ENCODE measurements around the gene SFTPB.

The SFTPB gene

DNA sequence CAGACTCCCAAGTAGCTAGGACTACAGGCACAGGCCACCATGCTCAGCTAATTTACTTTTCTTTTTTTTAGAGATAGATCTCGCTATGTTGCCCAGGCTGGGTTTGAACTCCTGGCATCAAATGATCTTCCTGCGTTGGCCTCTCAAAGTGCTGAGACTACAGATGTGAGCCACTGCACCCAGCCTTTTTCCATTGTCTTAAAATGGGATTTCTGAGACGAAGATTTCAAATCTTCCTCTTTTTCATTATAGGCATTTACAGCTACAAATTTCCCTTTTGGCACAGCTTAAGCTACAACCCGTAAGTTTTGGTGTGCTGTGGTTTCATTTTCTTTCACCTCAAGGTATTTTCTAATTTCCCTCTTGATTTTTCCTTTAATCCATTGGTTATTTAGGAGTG, 34.8 kb upstream of the SFTPB start:
- 84 to 97% methylated on average over 2 to 3 of the region's 4 CpGs for WGBS, 2 experiments (ENCODE audit: insufficient coverage in 2 of 2)
- peaks cover 23% of the 10 kb centered on the region for H3K4me1 ChIP-seq (ENCODE audit: control insufficient read depth, insufficient read depth, low read length, poor library complexity, severe bottlenecking)
- no peaks in the 10 kb centered on the region for H3K9me3 ChIP-seq (ENCODE audit: control insufficient read depth, low read length)
- no peak overlapping the region for H3K27ac ChIP-seq (ENCODE audit: low read depth, low read length, severe bottlenecking)
- no peaks in the 10 kb centered on the region for H3K36me3 ChIP-seq (ENCODE audit: control insufficient read depth, insufficient read depth, low read length)
- no peak overlapping the region for H3K4me3 ChIP-seq (ENCODE audit: extremely low read depth, insufficient read depth, low read length, poor library complexity, severe bottlenecking)

DNA sequence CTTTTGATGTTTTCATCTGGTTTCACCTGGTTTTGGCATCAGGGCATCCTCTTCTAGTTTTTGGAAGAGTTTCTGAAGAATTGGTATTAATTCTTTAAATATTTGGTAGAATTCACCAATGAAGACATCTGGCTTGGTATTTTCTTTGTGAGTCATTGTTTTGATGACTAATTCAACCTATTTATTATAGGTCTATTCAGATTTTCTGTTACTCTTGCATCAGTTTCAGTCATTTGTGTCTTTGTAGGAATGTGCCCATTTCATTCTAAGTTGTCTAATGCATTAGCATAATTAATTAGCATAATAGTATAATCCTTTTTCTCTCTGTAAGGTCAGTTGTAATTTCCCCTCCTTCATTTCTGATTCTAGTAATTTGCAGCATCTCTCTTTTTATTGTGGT, 34.2 kb upstream of the SFTPB start:
- no peaks in the 10 kb centered on the region for H3K9me3 ChIP-seq (ENCODE audit: control insufficient read depth, low read length)
- no peak overlapping the region for H3K27ac ChIP-seq (ENCODE audit: low read depth, low read length, severe bottlenecking)
- H3K4me1 ChIP-seq (ENCODE audit: control insufficient read depth, insufficient read depth, low read length, poor library complexity, severe bottlenecking): peaks cover 23% of the 10 kb centered on the region
- H3K36me3 ChIP-seq (ENCODE audit: control insufficient read depth, insufficient read depth, low read length): no peaks in the 10 kb centered on the region
- H3K4me3 ChIP-seq (ENCODE audit: extremely low read depth, insufficient read depth, low read length, poor library complexity, severe bottlenecking): no peak overlapping the region

DNA sequence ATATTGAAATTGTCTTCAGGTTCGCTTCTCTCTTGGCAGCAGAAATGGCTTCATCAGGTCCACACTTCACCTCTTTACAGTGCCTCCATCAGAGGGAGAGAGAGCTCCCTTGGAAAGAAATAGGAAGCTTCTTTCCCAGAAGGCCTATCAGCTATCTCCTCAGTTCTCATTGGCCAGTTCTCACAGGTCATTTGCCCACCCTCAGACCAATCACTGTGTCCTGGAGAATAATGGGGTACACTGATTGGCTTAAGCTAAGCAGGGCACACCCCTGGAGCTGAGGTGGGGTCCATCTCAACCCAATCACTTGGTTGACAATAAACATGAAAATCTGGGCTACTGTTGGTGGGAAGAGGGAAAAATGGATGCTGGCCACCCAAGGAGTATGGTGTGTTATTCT, 31.3 kb upstream of the SFTPB start:
- Histone ChIP-seq H3K36me3 (ENCODE audit: control insufficient read depth, insufficient read depth, low read length) (no peaks in the 10 kb centered on the region), H3K4me3 (ENCODE audit: extremely low read depth, insufficient read depth, low read length, poor library complexity, severe bottlenecking) (no peak overlapping the region), H3K27ac (ENCODE audit: low read depth, low read length, severe bottlenecking) (no peak overlapping the region), H3K9me3 (ENCODE audit: control insufficient read depth, low read length) (no peaks in the 10 kb centered on the region), H3K4me1 (ENCODE audit: control insufficient read depth, insufficient read depth, low read length, poor library complexity, severe bottlenecking) (peaks cover 10% of the 10 kb centered on the region)
- WGBS, 2 experiments (ENCODE audit: insufficient coverage in 2 of 2): no CpG with 5 or more reads among the region's 1 CpG

DNA sequence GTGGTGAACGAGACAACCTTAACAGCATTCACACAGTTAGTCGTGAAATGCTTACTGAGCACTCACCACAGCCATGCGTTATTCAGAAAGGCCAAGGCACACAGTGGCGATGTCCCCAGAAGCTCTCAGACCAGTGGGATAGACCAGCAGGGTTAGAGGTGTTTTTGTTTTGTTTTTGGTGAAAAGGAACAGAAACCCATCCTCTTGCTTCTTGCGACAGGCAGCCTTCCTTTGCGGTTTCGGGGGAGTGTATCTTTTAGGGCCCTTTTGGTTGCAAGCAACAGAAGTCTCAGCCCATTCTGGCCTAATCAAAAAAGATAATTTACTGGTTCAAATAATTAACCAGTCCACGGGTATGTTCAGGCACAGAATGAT, 30.9 kb upstream of the SFTPB start:
- Histone ChIP-seq H3K9me3 (ENCODE audit: control insufficient read depth, low read length) (no peaks in the 10 kb centered on the region), H3K4me3 (ENCODE audit: extremely low read depth, insufficient read depth, low read length, poor library complexity, severe bottlenecking) (no peak overlapping the region), H3K36me3 (ENCODE audit: control insufficient read depth, insufficient read depth, low read length) (no peaks in the 10 kb centered on the region), H3K27ac (ENCODE audit: low read depth, low read length, severe bottlenecking) (no peak overlapping the region), H3K4me1 (ENCODE audit: control insufficient read depth, insufficient read depth, low read length, poor library complexity, severe bottlenecking) (peaks cover 10% of the 10 kb centered on the region)
- 85 to 86% methylated on average over 6 to 7 of the region's 8 CpGs for WGBS, 2 experiments (ENCODE audit: insufficient coverage in 2 of 2)

DNA sequence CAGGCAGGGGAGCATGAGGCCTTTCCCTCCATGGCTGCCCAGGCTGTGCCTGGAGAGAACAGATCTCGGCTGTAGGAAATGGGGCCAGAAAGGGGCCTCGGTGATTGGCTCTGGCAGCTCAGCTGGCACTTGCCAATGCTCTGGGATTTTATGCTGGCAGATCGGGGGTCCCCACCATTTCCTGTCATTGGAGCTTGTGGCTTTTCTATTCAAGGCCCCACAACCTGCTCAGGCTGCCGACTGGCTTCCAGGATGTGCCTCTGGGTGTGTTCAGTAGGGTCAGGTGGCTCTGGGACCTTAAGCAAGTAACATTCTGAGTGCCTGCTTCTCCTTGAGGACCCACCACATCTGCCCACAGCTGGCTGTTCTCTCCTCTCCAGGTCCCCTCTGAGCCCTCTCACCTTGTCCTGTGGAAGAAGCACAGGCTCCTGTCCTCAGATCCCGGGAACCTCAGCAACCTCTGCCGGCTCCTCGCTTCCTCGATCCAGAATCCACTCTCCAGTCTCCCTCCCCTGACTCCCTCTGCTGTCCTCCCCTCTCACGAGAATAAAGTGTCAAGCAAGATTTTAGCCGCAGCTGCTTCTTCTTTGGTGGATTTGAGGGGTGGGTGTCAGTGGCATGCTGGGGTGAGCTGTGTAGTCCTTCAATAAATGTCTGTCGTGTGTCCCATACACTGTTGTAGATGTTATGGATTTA, 30.3 kb upstream of the SFTPB start:
- Histone ChIP-seq H3K4me3 (ENCODE audit: extremely low read depth, insufficient read depth, low read length, poor library complexity, severe bottlenecking) (no peak overlapping the region), H3K27ac (ENCODE audit: low read depth, low read length, severe bottlenecking) (no peak overlapping the region), H3K36me3 (ENCODE audit: control insufficient read depth, insufficient read depth, low read length) (no peaks in the 10 kb centered on the region), H3K4me1 (ENCODE audit: control insufficient read depth, insufficient read depth, low read length, poor library complexity, severe bottlenecking) (peaks cover 10% of the 10 kb centered on the region), H3K9me3 (ENCODE audit: control insufficient read depth, low read length) (no peaks in the 10 kb centered on the region)
- 73 to 83% methylated on average over 4 to 8 of the region's 11 CpGs for WGBS, 2 experiments (ENCODE audit: insufficient coverage in 2 of 2)

DNA sequence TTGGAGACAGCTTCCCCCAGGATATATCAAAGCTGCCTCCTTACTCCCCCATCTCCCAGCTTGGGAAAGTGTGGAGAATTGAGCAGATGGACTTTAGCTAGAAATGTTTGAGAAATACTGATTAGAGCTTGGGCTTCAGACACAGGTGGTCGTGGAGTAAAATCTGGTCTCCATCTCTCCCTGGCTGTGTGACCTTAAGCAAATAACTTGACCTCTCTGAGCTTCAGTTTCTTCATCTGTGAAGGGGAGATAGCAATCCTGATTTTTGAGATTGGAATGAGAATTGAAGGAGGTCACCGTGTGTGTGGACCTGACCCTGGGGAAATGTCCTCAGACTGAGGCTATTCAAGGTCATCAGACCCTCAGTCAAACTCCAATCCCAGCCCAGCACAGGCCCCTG, 29.7 kb upstream of the SFTPB start:
- 61 to 83% methylated on average over 1 to 2 of the region's 2 CpGs for WGBS, 2 experiments (ENCODE audit: insufficient coverage in 2 of 2)
- Histone ChIP-seq H3K4me1 (ENCODE audit: control insufficient read depth, insufficient read depth, low read length, poor library complexity, severe bottlenecking) (peaks cover 10% of the 10 kb centered on the region), H3K27ac (ENCODE audit: low read depth, low read length, severe bottlenecking) (no peak overlapping the region), H3K9me3 (ENCODE audit: control insufficient read depth, low read length) (no peaks in the 10 kb centered on the region), H3K4me3 (ENCODE audit: extremely low read depth, insufficient read depth, low read length, poor library complexity, severe bottlenecking) (no peak overlapping the region), H3K36me3 (ENCODE audit: control insufficient read depth, insufficient read depth, low read length) (no peaks in the 10 kb centered on the region)

DNA sequence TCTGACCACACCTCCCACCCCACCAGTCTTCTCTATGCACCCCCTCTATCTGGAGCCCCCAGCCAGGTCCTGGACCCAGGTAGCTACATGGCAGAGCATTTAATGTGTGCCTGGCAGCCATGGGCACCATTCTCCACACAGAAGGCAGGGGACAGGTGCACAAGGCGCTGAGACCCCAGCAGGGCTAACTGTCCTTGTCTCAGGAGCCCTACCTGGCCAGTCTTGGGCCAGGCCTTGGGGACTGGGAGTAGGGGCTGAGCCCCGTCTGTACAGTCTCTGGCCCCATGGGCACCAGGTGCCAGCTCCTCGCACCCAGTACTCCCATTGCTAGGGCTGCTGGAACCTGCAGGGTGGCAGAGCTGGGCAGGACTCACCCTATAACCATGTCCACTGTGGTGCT, 29.1 kb upstream of the SFTPB start:
- peaks cover 9% of the 10 kb centered on the region for H3K4me1 ChIP-seq (ENCODE audit: control insufficient read depth, insufficient read depth, low read length, poor library complexity, severe bottlenecking)
- no peaks in the 10 kb centered on the region for H3K36me3 ChIP-seq (ENCODE audit: control insufficient read depth, insufficient read depth, low read length)
- 61 to 100% methylated on average over 2 of the region's 3 CpGs for WGBS, 2 experiments (ENCODE audit: insufficient coverage in 2 of 2)
- no peak overlapping the region for H3K27ac ChIP-seq (ENCODE audit: low read depth, low read length, severe bottlenecking)
- H3K4me3 ChIP-seq (ENCODE audit: extremely low read depth, insufficient read depth, low read length, poor library complexity, severe bottlenecking): no peak overlapping the region
- H3K9me3 ChIP-seq (ENCODE audit: control insufficient read depth, low read length): no peaks in the 10 kb centered on the region

DNA sequence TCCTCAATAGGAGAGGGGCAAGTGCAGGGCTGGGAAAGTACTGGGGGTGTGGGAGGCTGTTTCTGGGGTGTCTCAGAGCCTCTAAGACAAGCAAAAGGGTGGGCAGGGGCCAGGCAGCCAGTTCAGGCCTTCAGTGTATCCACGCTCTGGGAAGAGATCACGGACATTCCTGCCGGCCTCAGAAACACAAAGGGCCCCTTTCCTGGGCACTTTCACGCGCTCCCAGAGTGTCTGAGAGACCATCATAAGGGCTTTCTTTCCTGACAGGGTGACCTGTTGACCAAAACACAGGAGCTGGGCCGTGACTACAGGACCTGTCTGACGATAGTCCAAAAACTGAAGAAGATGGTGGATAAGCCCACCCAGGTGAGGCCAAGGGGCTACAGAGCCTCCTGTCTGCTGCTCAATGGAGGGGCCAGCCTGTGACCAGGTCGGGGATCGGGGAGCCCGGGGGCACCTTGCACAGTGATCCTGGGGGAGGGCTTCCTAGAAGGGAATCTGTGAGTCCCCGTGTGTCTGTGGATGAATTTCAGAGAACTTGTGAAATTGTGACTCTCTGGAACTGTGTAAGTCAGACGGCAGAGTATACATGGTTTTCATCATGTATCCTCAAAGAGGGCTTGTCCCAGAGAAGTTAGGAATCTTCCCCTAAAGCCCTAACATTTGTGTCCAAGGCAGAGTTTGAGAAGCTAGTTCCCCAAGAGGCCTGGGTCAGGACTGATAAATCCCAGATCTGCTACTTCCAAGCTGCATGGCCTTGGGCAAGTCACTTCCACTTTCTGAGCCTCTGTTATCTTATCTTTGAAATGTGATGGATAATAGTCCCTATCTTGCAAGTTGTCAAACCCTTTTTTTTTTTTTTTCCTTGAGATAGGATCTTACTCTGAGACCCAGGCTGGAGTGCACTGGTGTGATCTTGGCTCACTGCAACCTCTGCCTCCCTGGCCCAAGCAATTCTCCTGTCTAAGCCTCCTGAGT, 28.0 kb upstream of the SFTPB start:
- H3K9me3 ChIP-seq (ENCODE audit: control insufficient read depth, low read length): no peaks in the 10 kb centered on the region
- H3K36me3 ChIP-seq (ENCODE audit: control insufficient read depth, insufficient read depth, low read length): no peaks in the 10 kb centered on the region
- no peak overlapping the region for H3K4me3 ChIP-seq (ENCODE audit: extremely low read depth, insufficient read depth, low read length, poor library complexity, severe bottlenecking)
- WGBS, 2 experiments (ENCODE audit: insufficient coverage in 2 of 2): 91 to 92% methylated on average over 10 to 11 of the region's 12 CpGs
- H3K4me1 ChIP-seq (ENCODE audit: control insufficient read depth, insufficient read depth, low read length, poor library complexity, severe bottlenecking): no peaks in the 10 kb centered on the region
- H3K27ac ChIP-seq (ENCODE audit: low read depth, low read length, severe bottlenecking): no peak overlapping the region

DNA sequence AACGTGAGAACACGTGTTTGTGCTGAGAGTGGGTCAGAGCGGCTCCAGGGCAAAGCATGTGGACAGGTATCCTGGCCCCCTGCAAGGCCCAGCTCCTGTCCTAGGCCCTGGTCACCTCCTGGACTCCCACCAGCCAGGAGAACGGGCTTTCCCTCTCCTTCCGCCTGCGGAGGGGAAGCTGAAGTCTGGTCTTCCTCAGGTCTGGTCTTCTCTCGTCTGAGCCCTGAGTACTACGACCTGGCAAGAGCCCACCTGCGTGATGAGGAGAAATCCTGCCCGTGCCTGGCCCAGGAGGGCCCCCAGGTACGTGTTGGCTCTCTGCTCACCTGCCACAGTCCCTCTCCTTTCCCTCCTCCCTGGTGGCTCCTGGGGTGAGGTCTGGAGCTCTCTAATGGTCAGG, 27.1 kb upstream of the SFTPB start:
- H3K27ac ChIP-seq (ENCODE audit: low read depth, low read length, severe bottlenecking): no peak overlapping the region
- no peaks in the 10 kb centered on the region for H3K9me3 ChIP-seq (ENCODE audit: control insufficient read depth, low read length)
- 85 to 86% methylated on average over 9 to 10 of the region's 11 CpGs for WGBS, 2 experiments (ENCODE audit: insufficient coverage in 2 of 2)
- H3K36me3 ChIP-seq (ENCODE audit: control insufficient read depth, insufficient read depth, low read length): no peaks in the 10 kb centered on the region
- H3K4me3 ChIP-seq (ENCODE audit: extremely low read depth, insufficient read depth, low read length, poor library complexity, severe bottlenecking): no peak overlapping the region
- H3K4me1 ChIP-seq (ENCODE audit: control insufficient read depth, insufficient read depth, low read length, poor library complexity, severe bottlenecking): no peaks in the 10 kb centered on the region

DNA sequence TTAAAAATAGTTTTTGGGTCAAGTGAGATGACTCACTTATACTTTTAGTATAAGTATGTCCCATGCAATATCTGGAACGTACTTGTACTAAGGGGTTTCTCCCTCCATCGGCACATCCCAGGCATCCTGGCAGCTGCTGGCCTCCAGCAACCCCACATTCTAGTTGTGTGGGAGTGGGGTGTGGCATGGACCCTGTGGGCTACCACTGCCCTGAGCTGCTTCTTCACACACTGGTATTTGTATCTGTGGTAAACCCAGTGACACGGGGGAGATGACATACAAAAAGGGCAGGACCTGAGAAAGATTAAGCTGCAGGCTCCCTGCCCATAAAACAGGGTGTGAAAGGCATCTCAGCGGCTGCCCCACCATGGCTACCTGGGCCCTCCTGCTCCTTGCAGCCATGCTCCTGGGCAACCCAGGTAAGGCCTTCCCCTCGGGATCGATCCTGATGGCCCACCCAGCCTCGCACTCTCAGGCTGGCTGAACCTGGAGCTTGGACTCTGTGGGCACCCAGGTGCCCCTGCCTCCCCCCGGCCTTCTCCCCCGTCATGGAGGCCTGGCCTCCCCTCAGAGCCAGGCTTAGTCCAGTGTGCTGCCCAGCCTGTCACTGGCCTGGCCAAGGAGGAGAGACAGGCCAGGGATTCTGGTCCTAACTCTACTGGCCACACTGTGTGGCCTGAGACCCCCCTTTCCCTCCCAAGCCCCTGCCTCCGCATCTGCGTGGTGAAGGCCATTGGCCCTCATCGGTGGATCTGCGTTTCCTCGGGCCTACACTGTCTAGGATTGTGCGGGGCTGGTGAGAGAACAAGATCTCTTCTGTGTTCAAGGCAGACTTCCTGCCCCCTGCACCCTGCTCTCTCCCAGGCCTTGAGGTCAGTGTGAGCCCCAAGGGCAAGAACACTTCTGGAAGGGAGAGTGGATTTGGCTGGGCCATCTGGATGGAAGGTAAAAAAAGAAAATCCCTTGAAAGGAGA, 26.3 kb upstream of the SFTPB start, which contains the start of gene GNLY:
Gene GNLY, plus strand, starts transcription at position 307 of the 974 bp plus-strand sequence. Its CDS starts 61 bp downstream, at position 368.
- H3K9me3 ChIP-seq (ENCODE audit: control insufficient read depth, low read length): no peaks in the 10 kb centered on the region
- no peaks in the 10 kb centered on the region for H3K36me3 ChIP-seq (ENCODE audit: control insufficient read depth, insufficient read depth, low read length)
- no peak within 1 kb of the TSS for H3K4me3 ChIP-seq (ENCODE audit: extremely low read depth, insufficient read depth, low read length, poor library complexity, severe bottlenecking)
- 94 to 95% methylated on average over 8 to 10 of the region's 15 CpGs for WGBS, 2 experiments (ENCODE audit: insufficient coverage in 2 of 2)
- no peaks in the 10 kb centered on the region for H3K4me1 ChIP-seq (ENCODE audit: control insufficient read depth, insufficient read depth, low read length, poor library complexity, severe bottlenecking)
- no peak within 1 kb of the TSS for H3K27ac ChIP-seq (ENCODE audit: low read depth, low read length, severe bottlenecking)
